ENCODE measurements around the gene OR2C3.
A peak's percentile ranks its signal among the peaks of the same experiment; 100 is the strongest.
"Not testable (repeated sequence)": the region's sequence is repeated elsewhere in the genome, so short reads cannot be mapped to it uniquely, and the experiment has no call there.

OR2C3 gene

DNA sequence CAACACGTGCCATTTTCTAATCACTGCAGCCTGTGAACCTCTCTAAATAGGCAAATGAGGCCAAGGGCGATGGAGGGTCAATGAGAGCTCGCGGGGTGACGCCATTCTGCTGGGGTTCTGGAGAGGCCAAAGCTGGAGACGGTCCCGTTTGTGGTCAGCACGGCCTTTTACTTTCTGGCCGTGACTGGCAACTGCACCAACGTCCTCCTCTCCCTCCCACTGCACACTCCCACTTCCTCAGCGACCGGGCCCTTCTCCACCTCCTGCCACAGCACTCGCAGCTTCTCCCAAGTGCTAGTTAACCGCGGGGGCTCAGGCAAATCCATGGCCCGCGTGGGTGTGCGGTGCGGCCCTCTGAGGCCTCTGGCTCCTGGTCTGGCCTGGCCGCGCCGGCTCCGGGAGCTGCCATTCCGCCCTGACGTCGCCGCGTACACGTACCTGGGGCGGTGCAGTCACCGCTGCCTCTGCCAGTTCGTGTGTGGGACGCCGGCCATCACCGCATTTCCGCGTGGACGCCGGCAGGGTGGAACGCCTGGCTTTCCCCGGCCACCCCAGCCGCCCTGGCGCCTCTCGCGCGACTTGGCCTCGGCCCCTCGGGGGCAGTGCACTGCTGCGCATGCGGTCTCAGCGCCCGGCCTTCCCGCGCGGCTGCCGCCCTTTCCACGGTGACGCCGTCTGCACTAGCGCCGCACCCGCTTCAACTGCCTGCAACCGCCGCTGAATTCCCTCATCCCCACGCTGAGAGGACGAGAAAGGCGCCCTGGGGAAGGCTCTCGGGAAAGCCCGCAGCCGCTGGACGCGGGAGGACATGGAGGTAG lies 18.2 kb downstream of the OR2C3 start:
- DNase-seq, result no peak

GRCh38 chr1:247506831-247507230 lies 29.4 kb downstream of the OR2C3 start:
- no peak for DNase-seq

- DNase-seq, result no peak
These were observed 35.4 kb downstream of the OR2C3 start for GRCh38 chr1:247500865-247501264.

- no peak for DNase-seq
These were observed 39.5 kb downstream of the OR2C3 start for GRCh38 chr1:247496581-247497285.

DNA sequence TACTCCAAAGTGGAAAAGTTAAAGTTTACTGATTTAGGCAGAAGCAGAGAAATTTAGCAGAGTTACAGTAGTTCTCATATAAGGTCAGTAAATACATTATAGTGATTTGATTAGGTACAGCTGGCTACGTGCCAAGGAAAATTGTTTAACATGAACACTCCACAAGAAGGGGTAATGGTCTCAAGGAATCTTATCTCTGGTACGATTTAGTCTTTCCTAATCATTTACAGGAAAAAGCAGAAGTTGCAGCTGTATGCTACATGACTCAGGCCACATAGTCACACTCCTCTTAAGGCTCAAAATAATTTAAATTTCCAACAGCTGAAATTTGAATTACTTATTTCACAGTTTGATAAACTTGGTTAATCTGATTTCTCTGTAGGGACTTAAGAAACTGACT lies 41.5 kb downstream of the OR2C3 start:
- DNase-seq, result no peak

DNA sequence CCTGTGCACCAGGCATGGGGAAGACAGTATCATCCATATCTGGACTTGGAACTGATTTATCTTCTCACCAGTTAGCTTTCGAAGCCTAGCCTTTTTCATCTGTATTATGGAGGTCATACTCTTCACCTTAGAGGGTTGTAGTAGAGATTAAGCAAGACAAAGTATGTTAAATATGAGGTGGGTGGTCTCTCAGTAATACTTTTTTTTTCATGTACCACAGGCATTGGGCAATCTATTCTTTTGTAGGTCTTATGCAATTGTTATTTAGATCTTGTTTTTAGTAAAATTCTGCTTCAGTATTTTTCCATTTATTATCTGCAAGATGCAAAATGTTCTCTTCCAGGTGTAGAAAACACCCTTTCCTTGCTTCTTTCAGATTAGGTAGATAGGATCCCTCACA lies 43.1 kb downstream of the OR2C3 start:
- no peak for DNase-seq

- DNase-seq, result no peak
These were observed 44.9 kb downstream of the OR2C3 start for GRCh38 chr1:247491328-247491727.

- DNase-seq, result peak; percentile 12
These were observed 49.2 kb downstream of the OR2C3 start for GRCh38 chr1:247487057-247487456.

DNA sequence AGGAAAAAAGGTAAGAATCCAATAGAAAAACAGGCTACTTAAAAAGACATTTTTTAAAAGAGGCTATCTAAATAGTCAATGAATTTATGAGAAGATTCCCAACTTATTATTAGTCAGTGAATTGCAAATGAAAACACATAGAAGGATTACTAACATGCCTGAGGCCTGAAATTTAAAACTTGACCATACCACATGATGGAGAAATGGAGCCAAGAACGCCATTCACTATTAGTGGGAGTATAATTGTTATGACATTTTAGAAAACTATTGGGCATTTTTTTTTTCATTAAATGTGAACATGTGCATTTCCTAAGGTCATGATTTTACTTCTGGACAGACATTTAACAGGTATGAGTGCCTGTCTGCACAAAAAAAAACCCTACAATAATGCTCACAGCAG lies 53.5 kb downstream of the OR2C3 start:
- no peak for DNase-seq

DNA sequence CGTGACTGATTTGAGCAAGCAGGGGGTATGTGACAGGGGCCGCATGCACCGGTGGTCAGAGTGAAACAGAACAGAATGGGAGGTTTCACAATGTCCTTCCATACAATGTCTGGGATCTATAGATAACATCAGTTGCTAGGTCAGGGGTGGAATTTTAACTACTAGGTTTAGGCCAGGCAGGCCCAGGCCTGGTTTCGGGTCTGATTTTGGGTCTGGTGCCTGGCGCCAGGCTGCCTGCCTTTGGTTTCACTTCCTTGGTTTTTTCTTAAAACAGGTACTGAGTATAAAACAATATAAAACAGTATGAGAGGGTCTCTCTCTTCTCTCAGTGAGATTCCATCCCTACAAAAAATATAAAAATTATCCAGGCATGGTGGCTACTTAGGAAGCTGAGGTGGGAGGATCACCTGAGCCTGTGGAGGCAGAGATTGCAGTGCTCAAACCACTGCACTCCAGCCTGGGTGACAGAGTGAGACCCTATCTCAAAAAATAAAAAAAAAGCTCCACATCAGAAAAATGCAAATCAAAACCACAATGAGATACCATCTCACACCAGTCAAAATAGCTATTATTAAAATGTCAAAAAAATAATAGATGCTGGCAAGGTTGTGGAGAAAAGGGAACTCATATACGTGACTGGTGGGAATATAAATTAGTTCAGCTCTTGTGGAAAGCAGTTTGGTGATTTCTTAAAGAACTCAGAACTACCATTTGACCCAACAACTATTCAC lies 59.7 kb downstream of the OR2C3 start:
- DNase-seq, result not testable (repeated sequence)

GRCh38 chr1:247475793-247476192 lies 60.4 kb downstream of the OR2C3 start:
- no peak for DNase-seq

Data from NCI-H2171 treated with DMSO at 0.1 percent for 48 hours (cell line).